Activated CD4-positive, alpha-beta T cell treated with anti-CD3 and anti-CD28 coated beads, Interleukin-10, Interleukin-2, amounts not matched to agents 100 ng/mL and 50 ng/mL, durations not matched to agents 16 hours and 8 hours (primary cell): ENCODE results near the gene SRP68.
"Not testable (repeated sequence)": the region's sequence is repeated elsewhere in the genome, so short reads cannot be mapped to it uniquely, and the experiment has no call there.

Source experiments
- DNase-seq: peaks from one replicate; pipeline ENCODE4 v3.0.0-alpha.2; 2020

Gene SRP68

GRCh38 chr17:76089680-76090516 lies 17.6 kb upstream of the SRP68 start:
- DNase-seq, result no peak

GRCh38 chr17:76088868-76089576 lies 16.7 kb upstream of the SRP68 start:
- no peak for DNase-seq

GRCh38 chr17:76088041-76088867 lies 15.9 kb upstream of the SRP68 start:
- no peak for DNase-seq

GRCh38 chr17:76087531-76087930 lies 15.2 kb upstream of the SRP68 start:
- no peak for DNase-seq

- no peak for DNase-seq
Observed at GRCh38 chr17:76086384-76086783, 14.1 kb upstream of the SRP68 start.

GRCh38 chr17:76085731-76086366 lies 13.5 kb upstream of the SRP68 start:
- DNase-seq, result no peak

- no peak for DNase-seq
Observed at GRCh38 chr17:76085066-76085730, 12.9 kb upstream of the SRP68 start.

GRCh38 chr17:76083536-76084182 lies 11.3 kb upstream of the SRP68 start:
- no peak for DNase-seq

- no peak for DNase-seq
Observed at GRCh38 chr17:76082326-76083251, 10.3 kb upstream of the SRP68 start.

- no peak for DNase-seq
Observed at GRCh38 chr17:76081295-76082210, 9.2 kb upstream of the SRP68 start.

- no peak for DNase-seq
Observed at GRCh38 chr17:76080768-76081287, 8.5 kb upstream of the SRP68 start.

GRCh38 chr17:76079956-76080767 lies 7.8 kb upstream of the SRP68 start:
- DNase-seq, result no peak

GRCh38 chr17:76079535-76079955 lies 7.2 kb upstream of the SRP68 start:
- DNase-seq, result no peak

- DNase-seq, result no peak
Observed at GRCh38 chr17:76078860-76079534, 6.7 kb upstream of the SRP68 start, which contains the start of gene ZACN. TSS of gene ZACN (plus strand) at chr17:76079182. CDS start at chr17:76079265, 83 bp downstream.

GRCh38 chr17:76078370-76078769 lies 6.1 kb upstream of the SRP68 start:
- DNase-seq, result not testable (repeated sequence)

GRCh38 chr17:76077584-76078110 lies 5.3 kb upstream of the SRP68 start:
- DNase-seq, result no peak
